Measurements from ENCODE around the gene RNFT2.

DNA sequence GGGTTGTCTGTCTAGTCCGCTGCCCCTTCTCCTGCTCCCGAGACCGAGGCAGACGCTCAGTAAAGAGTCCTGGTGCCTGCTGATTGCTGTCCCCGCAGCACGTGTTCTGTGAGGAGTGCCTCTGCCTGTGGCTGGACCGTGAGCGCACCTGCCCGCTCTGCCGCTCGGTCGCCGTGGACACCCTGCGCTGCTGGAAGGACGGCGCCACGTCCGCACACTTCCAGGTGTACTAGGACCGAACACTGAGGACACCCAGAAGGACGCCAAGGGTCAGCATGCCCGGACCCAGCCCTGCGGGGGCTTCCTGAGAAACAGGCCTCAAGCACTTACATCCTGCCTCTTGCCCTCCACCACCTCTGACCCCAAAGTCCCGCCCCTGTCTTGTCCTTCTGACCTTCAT lies 111.1 kb downstream of the RNFT2 start:
- TF ChIP-seq, protein P1, sequence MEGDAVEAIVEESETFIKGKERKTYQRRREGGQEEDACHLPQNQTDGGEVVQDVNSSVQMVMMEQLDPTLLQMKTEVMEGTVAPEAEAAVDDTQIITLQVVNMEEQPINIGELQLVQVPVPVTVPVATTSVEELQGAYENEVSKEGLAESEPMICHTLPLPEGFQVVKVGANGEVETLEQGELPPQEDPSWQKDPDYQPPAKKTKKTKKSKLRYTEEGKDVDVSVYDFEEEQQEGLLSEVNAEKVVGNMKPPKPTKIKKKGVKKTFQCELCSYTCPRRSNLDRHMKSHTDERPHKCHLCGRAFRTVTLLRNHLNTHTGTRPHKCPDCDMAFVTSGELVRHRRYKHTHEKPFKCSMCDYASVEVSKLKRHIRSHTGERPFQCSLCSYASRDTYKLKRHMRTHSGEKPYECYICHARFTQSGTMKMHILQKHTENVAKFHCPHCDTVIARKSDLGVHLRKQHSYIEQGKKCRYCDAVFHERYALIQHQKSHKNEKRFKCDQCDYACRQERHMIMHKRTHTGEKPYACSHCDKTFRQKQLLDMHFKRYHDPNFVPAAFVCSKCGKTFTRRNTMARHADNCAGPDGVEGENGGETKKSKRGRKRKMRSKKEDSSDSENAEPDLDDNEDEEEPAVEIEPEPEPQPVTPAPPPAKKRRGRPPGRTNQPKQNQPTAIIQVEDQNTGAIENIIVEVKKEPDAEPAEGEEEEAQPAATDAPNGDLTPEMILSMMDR (IDR thresholded peaks at IDR 0.05) = no peak
- no peak for TF ChIP-seq POLR2A (IDR thresholded peaks at IDR 0.05)
